GM12892 (cell line): Measurements from ENCODE around the gene TTC21A.
A peak's percentile ranks its signal among the peaks of the same experiment; 100 is the strongest.

ENCODE experiments used
- DNase-seq: peaks from one replicate; pipeline ENCODE4 v3.0.0; 2011; ENCODE audit not compliant: insufficient read length
- FAIRE-seq: peaks from 2 replicates; lab custom pipeline; 2011; peaks lifted over from hg19 to GRCh38; lab: Jason Lieb, UNC
- POLR2A ChIP-seq: IDR thresholded peaks from 2 replicates; pipeline ENCODE4 v1.6.1; 2011; ENCODE audit warnings: low read depth, low read length, control low read depth
- POLR2AphosphoS5 ChIP-seq: IDR thresholded peaks from 2 replicates; pipeline ENCODE4 v1.6.1; 2011; ENCODE audit warnings: low read depth, low read length, control low read depth
- TAF1 ChIP-seq: IDR thresholded peaks from 2 replicates; pipeline ENCODE4 v1.6.1; 2011; ENCODE audit warnings: low read depth, mild to moderate bottlenecking, control low read depth, low read length, borderline replicate concordance

The TTC21A gene

DNA sequence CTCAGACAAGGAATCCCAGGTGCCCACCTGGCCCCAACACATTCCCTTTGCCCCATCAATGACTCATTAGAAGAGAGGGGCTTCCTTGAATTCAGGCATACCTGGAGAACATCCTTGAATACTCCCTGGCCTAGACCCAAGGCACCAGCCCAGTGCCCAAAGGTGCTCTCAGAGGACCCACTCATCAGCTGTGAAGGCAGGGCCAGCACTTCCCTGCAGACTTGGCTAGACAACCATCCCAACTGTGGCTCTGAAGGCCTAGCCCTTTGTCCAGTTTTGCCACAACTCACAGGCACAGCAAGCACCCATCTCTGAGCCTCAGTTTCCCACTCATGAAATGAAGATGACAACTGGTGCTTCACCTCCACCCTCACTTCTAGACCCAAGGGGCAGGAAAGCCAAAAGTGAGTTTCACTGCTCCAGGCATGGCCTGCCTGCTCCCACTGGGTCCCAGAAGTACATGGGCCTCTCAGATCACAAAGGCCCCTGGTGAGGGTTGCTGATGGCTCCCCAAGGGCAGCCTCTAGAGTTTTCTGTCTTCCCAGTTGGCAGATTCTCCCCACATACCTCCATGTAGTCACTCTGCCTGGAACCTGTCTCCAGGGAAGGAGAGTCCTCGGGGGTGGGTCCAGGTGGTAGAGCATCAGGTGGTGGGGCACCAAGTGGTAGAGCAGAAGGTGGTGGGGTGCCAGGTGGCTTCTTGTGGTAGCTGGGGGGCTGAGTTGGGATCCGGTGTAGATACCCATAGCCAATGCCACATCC, 7.6 kb upstream of the TTC21A start:
- DNase-seq (no peak), FAIRE-seq (no peak)
- TF ChIP-seq POLR2A (no peak), POLR2AphosphoS5 (no peak), TAF1 (no peak)

DNA sequence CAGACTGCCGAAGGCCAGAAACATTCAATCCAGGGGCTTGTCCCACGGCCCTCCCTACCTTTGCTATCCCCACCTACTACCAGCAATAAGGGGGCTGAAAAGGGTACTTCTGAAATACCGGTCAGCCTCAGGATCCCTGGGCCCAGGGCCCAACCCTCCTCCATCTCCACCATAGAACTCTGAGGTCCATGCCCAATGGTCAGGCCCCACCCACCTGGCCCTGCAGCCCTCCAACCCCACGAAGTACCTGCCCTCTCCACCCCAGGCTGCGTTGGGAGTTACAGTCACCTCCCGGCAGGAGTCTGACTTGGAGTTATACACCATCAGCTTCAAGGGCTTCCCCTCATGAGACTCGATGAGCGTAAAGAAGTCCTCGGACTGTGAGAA, 7.0 kb upstream of the TTC21A start:
- FAIRE-seq: no peak
- TF ChIP-seq POLR2AphosphoS5 (no peak), TAF1 (no peak)
- no peak for DNase-seq

DNA sequence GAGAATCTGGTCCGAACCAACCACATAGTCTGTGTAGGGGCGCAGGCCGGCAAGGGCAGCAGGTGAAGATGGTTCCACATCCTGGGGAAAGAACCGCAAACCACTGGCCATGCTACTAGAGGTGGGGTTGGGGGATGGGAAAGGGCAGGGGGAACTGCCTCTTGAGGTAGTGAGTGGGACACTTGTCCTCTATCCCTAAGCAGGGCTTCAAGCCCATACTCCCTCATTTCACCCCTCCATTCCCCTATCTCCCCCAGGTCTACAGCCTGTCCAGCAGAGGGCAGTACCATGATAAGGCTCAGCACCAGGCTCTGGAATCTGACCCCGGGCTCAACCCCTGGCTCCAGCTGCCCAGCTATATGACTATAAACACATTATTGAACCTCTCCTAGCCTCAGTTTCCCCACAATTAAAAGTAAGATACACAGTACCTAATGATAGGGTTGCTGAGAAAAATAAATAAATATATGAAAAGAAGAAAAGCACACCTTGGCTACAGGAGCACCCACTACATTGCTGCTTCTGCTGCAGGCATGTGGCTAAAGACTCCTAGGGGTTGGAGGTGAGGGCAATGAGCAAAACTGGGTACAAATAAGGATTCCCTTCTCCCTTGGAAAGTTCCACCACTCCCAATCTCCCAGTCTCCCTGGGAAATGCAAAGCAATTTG, 6.3 kb upstream of the TTC21A start:
- peak; percentile 83 for FAIRE-seq
- peak; percentile 79 for DNase-seq

DNA sequence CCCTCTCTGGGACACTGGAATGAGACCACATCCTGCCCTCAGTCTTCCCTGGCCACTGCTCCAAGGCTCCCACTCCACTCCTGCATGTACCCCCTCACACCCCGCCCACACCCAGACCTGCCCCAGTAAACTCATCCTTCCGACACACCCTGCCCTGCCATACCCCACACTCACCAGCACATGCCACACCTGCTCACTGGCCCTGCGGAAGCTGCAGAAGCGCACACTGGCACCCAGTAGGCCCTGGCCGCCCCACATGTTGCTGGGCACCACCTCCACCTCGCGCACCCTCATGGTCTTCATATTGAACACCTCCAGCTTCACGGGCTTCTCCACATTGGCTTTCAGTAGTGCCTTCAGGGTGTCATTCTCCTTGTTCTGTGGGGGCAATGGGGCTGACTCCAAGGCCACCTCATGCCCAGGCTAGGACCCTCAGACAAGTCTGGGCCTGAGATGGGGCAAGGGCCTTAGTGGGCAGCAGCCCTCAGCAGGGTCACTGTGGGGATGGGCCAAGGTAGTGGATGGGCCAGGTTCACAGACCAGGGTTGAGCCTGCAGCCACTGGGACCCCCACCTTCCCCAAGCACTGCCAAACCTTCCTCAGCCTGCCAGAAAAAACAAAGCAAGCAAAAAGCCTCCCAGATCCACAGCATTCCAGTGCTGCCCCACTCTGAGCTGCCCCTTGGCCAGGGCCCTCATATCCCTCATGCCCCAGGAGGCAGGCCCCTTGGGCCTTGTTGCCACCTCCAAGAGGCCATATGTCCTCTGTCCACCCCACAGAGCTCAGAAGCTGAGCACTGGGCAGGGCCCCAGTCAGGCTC, 4.8 kb upstream of the TTC21A start:
- FAIRE-seq (no peak), DNase-seq (no peak)
- TF ChIP-seq POLR2A: no peak
- no peak for TF ChIP-seq TAF1
- no peak for TF ChIP-seq POLR2AphosphoS5

More for the DNA sequence above, 6.3 kb upstream of the TTC21A start:
- TF ChIP-seq POLR2A (no peak), POLR2AphosphoS5 (no peak), TAF1 (no peak)

DNA sequence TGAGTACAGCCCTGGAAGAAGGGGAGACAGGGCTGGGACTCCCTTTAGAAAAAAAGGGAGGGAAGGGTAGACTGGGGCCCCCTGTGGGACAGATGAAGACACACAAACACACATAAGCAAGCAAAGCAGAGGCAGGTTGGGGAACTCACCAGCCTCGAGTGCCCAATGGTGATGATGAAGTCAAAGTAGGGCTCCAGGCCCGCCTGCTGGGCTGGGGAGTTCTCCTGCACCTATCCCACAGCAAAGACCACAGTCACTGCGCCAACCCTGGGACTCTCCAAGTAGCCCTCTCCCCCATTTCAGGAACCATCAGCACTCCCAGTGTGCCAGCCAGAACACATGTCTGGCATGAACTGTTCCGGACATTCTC, 4.2 kb upstream of the TTC21A start:
- no peak for FAIRE-seq
- no peak for DNase-seq
- no peak for TF ChIP-seq TAF1
- no peak for TF ChIP-seq POLR2A
- no peak for TF ChIP-seq POLR2AphosphoS5

DNA sequence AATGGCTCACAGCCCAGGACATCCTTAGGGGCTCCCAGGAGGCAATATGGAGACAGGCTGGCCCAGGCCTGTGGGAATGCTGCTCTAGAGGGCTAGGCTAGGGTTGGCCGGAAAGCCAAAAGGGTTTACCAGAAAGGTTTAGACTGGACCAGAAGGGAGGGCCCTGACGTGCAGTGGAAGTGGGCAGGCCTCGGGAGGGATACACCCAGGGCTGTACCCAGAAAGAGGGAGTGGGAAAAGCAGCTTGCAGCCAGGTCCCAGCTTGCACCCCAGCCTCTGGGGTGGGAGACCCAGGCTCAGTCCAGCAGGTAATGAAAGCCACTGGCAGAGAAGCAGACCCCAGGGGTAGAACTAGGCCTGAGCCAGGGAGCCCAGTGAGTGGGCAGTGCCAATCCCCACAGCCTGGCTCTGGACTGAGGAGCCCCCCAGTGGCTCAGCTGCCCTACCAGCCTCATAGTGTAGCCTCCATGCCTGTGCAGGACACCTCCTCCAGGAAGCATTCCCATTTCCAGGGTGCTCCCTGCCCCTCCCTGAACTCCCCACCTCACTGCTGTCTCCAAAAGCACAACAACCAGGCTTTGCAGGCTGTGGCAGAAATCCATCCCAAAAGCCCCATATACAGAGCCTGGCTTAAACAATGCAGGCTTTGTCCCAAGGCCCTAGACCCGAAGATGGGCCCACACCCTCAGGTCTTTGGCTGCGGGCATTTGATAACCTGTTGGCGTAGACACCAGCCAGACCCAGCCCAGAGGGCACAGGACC, 3.5 kb upstream of the TTC21A start:
- no peak for TF ChIP-seq POLR2A
- no peak for TF ChIP-seq TAF1
- no peak for TF ChIP-seq POLR2AphosphoS5
- FAIRE-seq (no peak), DNase-seq (no peak)

DNA sequence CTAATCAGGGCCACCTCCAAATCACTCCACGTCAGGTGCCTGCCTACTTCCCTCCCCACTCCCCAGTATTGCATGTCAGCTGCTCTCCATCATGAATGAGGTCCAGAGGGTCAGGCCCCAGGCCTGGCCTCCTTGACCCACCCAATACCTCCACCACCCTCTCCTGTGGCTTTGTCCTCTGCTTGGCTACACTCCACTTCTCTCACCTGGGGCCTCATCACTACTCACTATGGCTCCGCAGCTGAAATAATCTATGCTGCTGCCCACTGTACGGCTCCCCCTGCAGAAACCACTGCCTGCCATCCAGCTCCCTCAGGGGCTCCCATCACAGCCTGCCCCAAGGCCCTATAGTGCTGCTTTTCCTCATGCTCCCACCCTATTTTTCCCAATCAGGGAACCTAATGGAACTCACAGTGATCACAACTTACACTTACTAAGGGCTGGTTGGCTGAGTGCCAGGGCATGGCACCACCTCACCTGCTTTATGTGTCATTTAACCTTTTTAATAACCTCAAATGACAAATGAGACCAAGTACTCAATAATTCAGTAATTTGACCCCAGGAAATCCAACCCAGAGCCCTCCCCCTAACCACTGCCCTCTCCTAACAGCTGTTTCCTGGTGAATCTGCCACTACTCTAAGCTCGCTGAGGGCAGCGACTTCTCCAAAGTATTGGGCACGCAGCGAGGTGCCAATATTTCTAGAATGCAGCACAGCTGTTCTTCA, 2.4 kb upstream of the TTC21A start:
- TF ChIP-seq POLR2AphosphoS5: no peak
- TF ChIP-seq POLR2A: no peak
- TF ChIP-seq TAF1: no peak
- FAIRE-seq: no peak
- DNase-seq: no peak

DNA sequence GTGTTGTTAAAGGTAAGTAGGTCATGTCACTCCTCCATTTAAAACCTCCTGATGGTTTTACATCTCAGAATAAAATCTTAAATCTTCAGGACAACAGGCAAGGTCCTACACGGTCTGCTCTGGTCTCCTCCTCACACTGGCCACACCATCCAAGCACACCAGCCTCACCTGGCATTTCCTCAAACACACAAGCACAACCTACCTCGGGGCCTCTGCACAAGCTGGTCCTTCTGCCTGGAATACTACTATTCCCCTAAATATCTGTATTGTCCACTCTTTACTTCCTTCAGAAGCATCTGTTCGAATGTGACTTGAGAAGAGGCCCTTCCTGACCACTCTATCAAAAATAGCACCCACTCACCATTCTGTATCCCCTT, 1.8 kb upstream of the TTC21A start:
- no peak for TF ChIP-seq POLR2AphosphoS5
- TF ChIP-seq POLR2A: no peak
- TF ChIP-seq TAF1: no peak
- DNase-seq (no peak), FAIRE-seq (no peak)

DNA sequence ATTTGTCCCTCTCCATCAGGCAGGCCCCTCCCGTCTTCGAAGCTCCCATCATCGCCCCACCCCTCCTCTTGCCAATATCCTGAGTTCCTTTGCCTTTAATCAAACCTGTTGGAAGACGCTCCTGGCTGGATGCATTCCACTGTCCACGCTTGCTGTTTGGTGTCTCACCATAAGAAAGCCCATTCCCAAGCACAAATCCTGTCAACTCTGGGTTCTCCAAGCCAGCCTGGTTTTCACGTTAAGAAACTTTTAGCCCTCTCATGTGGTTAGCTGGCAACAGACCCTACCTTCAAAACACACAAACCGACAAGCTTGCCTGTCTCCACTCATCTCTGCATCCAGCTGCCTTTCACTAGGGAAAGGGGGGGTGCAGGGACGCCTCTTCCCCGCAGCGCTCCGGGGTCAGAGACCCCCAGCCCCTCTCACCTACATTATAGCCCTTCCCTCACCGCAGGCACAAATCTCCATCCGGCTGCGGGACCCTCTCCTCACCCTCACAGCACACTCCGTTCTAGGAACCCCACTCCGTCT, 1.1 kb upstream of the TTC21A start:
- TF ChIP-seq POLR2AphosphoS5 (no peak), TAF1 (no peak), POLR2A (no peak)
- DNase-seq: no peak
- no peak for FAIRE-seq

DNA sequence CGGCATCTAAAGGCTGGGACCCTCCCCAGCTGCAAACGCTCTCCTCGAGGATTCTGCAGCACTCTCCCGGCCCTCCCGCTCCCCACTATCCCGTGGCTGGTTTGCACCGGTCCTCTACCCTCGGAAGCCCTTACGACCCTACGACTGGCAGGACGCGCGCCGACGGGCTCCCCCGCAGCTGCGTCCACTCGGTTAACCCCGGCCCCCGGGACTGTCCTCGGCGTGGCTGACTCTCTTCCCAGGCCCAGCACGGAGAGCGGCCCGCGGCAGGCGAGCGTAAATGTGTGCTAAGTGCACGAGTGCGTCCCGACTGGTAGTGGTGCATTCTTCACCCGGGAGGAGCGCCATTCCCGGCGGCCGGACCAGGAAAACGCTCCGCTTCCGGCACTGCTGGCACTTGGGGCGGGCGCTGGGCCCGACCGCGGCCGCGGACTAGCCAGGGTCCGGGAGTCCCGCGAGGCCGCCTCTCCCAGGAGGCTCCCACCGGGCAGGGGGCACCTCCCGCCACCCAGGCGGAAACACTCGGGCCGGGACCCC, 561 bp upstream of the TTC21A start:
- FAIRE-seq: no peak
- TF ChIP-seq POLR2A (no peak), POLR2AphosphoS5 (no peak), TAF1 (no peak)
- DNase-seq: peak; percentile 42
